Frontal cortex (tissue), 4 donors: ENCODE data around the gene DUSP12. TPM values are rescaled to one million over a fixed set of nuclear protein-coding genes. Genes with fewer than 3 reads are reported as not detected.

ENCODE experiments used
- DNase-seq, 2 donors: peaks; one replicate each; pipeline ENCODE4 v3.0.0; 2012; ENCODE audit warnings: low spot score in 2 of 2
- FAIRE-seq: peaks from 2 replicates; lab custom pipeline; 2012; peaks lifted over from hg19 to GRCh38; lab: Jason Lieb, UNC
- total RNA-seq: library from RNA; depleted of rRNA; stranded (reverse); fragments of >200 nt; gene quantifications from one replicate; pipeline ENCODE4 v1.2.3, GENCODE V29; 2014
- donor health status: control.
- donor health status: control.
- donor health status: control.

Gene DUSP12
- total RNA-seq, 1 donor from 2014 or later = 58.7 TPM

DNA sequence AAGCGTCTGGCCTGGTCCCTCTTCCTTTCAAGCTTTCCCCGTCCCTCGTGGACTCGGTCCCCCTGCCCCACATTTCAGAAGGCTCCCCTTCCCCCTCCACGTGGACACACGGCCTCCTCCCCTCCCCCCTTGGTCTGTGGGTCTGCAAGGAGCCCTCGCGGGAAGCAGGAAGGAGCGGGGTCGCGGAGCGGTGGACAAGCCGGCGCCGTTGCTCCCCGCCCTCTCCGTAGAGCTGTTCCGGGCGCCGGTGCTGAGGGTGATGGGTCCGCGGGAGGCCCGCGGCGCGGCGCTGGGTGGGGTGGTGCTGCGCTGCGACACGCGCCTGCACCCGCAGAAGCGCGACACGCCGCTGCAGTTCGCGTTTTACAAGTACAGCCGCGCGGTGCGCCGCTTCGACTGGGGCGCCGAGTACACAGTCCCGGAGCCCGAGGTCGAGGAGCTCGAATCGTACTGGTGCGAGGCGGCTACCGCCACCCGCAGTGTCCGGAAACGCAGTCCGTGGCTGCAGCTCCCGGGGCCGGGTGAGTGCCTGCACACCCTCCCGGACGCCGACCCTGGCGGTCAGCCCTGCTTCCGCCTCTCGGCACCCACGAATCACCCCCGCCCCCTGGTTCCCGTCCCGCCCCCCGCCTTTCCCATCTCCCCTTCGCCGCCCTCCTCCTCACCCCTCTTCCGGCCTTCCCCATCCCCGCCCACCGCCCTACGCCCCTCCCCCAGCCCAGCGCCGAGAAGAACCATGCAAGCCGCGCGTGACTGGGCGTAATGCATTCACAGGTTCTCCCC, 22.9 kb upstream of the DUSP12 start:
- FAIRE-seq = no peak
- peak; percentile 73 for DNase-seq

DNA sequence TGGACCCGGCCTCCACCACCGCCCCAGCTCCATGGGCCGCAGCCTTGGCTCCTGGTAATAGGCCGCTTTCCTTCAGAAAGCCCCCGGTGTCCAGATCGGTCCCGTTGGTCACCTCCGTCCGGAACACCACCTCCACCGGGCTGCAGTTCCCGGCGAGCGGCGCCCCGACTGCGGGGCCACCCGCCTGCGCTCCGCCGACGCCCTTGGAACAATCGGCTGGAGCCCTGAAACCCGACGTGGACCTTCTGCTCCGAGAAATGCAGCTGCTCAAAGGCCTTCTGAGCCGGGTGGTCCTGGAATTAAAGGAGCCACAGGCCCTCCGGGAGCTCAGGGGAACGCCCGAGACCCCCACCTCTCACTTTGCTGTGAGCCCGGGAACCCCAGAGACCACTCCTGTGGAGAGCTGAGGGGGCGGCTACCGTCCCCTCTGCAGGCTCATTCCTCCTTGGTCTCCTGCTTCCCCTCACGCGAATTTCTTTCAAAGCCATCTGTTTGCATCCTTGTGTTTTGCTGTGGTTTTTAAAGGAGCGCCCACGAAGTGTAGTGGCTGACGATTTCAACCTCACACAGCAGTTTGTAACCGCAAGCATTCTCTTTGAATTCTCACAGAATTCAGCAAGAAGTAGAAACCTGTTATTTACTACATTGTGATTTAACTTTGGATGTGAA, 22.2 kb upstream of the DUSP12 start:
- peak in 1 of 2 donors; percentile 11 for DNase-seq
- FAIRE-seq = no peak

DNA sequence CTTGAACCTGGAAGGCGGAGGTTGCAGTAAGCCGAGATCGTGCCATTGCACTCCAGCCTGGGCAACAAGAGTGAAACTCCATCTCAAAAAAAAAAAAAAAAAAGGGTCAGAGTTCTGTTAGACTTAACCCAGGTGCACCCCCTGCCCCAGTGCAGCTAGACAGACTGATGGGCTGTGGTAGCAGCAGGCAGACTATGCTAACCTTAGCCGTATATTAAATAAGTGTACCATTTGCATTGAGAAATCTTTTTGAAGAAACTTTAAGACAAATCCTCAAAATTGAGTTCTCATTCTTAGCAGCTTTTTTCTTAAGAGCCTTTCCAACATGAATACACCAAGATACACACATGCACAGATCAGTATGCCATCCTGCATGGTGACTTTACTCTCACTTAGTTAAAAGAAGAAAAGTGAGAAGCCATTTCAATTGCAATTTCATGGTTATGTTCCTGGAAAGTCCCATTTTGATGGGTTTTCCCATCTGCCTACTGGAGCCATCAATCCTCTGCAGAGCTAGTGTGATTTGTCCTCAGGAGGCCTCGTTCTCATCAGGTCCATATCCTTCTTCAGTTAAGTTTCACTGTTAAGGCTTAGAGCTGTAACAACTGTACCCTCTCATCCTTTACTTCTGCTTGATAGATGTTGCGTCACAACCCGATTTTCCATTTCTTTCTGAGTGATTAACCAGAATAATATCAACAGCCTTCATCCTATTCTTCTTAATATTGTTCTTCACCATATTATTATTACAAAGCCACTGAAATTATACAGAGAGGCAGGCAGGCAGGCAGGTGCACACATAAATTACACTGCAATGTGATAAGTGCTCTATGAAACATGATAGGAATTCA, 21.0 kb upstream of the DUSP12 start:
- DNase-seq (no peak), FAIRE-seq (no peak)

GRCh38 chr1:161730050-161730564, 19.5 kb upstream of the DUSP12 start:
- FAIRE-seq (no peak), DNase-seq (no peak)

- FAIRE-seq (no peak), DNase-seq (no peak)
Measured at GRCh38 chr1:161731241-161731640, 18.3 kb upstream of the DUSP12 start.

DNA sequence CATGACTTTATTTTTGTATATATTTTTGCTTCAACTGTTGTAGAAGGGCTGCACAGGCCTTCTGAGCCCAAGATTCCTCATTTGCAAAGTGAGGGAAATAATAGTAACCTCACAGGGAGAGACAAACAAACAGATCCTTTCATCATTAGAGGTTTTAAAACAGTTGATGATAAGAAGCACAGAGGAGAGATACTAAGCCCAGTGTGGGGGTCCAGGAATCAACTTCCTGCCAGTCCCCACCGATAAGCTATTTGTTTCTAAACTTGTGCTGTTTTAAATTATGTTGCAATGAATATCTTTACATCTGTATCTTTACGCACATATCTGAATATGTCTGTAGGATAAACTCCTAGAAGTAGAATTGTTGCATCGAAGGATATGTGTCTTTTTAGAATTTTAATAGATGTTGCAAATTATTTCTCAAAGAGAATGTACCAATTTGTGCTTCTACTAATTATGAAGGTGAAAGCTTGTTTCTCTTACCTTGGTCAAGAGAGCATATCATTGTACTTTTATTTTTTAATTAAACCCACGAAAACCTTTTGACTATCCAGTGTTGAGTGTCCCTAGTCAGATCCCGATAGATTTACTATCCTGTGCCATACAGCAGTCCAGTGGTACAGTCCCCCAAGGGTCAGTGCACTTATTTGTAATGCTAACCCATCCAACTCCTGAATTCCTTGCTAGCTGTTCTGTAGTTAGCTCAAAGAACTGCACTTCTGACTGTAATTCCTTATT, 17.4 kb upstream of the DUSP12 start:
- no peak for FAIRE-seq
- DNase-seq = no peak

DNA sequence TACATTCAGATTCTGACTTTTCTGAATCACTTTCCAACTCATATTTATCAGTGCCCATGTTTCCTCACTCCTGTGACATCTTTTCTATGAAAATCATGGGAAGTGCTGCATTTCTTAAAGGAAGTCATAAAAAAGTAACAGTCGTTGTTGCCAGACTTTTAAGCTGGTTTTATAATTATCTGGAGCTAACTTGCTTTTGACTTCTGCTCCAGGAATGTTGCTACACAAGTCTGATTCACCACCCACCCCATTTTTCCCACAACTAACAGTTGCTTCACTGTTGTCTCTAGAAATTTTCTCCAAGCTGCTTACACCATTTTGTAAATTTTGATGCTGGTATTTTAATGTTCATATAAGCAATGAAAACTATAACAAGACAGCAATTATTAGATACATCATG, 16.1 kb upstream of the DUSP12 start:
- DNase-seq (no peak), FAIRE-seq (no peak)

- no peak for DNase-seq
- FAIRE-seq = no peak
Measured at GRCh38 chr1:161735837-161736236, 13.7 kb upstream of the DUSP12 start.

- FAIRE-seq = no peak
Measured at GRCh38 chr1:161736335-161736969, 13.1 kb upstream of the DUSP12 start.

GRCh38 chr1:161737625-161738024, 12.0 kb upstream of the DUSP12 start:
- FAIRE-seq (no peak), DNase-seq (no peak)

More at GRCh38 chr1:161736335-161736969, 13.1 kb upstream of the DUSP12 start:
- DNase-seq = no peak

GRCh38 chr1:161738627-161739287, 10.8 kb upstream of the DUSP12 start:
- FAIRE-seq = no peak
- no peak for DNase-seq

DNA sequence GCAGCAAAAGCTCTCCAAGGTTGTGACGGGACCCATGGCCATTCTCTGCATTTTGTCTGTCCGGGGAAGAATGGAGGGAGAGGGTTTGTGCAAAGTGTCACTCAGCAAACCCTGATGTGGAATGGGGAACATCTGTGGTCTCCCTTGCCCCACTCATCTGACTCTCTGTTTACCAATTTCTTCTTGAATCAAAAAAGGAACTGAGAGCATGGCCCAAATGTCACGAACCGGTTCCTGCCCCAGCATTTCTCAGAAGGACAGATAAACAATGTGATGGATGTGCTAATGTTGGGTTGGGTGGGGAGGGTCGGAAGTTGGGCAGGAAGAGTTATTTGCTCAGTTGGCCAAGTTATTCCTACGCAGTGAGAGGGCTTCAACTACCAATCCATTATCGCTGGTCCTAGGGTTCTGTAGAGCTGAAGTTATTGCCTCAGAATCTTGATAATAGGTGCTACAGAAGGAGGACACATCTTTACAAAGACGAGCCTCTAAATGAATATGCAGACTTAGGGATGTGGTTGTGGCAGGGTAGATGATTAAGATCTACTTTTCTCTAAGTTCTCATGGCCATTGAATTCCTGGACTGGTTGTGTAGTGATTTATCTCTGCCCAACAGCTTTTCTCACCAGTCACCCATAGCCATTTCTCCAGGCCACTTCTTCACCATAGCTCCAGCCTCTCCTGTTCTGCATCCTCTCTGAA, 9.6 kb upstream of the DUSP12 start:
- DNase-seq (no peak), FAIRE-seq (no peak)

GRCh38 chr1:161740921-161741320, 8.7 kb upstream of the DUSP12 start:
- DNase-seq (no peak), FAIRE-seq (no peak)

- FAIRE-seq (no peak), DNase-seq (no peak)
Measured at GRCh38 chr1:161743231-161743630, 6.4 kb upstream of the DUSP12 start.

GRCh38 chr1:161747801-161748200, 1.8 kb upstream of the DUSP12 start:
- no peak for FAIRE-seq
- DNase-seq = no peak

DNA sequence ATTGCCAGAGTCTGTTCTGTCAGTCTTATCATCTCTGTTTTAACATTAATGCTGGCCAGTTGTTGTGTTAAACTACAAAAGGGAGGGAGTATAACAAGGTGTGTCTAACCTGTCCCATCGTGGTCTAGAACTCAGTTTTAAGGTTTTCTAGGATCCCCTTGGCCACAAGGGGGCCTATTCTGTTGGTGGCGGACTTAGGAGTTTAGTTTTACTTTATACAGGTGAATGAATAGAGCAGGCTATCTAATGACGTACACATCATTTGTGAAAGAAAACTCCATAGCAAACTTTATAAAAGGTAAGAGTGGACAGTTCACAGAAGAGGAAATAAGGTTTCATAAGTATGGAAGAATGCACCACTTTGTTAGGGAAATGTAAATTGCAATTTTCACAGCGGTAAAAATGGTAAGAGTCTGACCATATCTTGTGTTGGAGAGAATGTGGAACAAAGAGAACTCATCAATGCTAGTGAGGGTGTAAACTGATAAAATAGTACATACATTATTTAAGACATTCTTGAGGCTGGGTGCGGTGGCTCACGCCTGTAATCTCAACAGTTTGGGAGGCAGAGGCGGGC, 14.0 kb downstream of the DUSP12 start:
- FAIRE-seq (no peak), DNase-seq (no peak)

DNA sequence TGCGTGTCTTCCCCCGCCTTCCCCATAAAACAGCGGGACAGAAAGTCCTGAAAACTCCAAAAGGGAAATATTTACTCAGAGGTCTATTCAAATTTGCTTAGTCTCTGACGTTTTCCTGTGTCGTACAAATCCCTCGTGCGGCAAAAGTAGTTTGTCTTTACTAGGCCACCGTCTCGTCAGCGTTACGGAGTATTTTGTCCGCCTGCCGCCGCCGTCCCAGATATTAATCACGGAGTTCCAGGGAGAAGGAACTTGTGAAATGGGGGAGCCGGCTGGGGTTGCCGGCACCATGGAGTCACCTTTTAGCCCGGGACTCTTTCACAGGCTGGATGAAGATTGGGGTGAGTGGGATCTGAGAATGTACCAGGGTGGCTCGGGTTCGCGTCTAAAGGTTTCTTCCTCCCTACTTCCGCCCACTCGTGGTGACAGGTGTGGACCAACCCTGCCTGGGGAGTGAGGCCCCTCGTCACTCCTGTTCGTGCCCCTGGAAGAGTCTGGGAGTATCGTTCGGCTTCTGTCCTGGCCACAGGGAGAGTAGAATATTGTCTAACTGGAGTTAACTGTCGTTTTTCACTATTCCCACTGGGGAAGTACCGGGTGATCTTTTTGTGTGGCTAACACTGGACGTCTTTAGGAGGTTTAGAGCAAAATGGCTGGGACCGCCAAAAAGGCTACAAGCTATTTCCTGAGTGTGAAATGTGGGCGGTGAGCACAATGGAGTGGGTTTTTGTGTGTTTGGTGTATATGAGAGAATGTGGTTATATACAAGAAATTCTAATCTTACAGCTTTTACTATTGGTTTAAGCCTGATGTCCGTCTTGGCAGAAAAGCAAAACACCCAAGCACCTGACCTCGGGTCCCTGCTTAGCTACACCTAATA, 16.8 kb downstream of the DUSP12 start, which contains the start of gene ATF6:
Gene ATF6, plus strand, starts transcription at position 219 of the 880 bp plus-strand sequence. Its CDS starts 41 bp downstream, at position 260.
- DNase-seq (peak; percentile 50 to 63), FAIRE-seq (no peak)
